Epidermal melanocyte (primary cell): ENCODE results near the gene ANO10.

Experiments
- DNase-seq: peaks from one replicate; pipeline ENCODE4 v3.0.0; 2011; ENCODE audit warnings: low spot score; ENCODE audit not compliant: insufficient read length

Gene ANO10

GRCh38 chr3:43423639-43424038 lies 198.2 kb downstream of the ANO10 start:
- no peak for DNase-seq

GRCh38 chr3:43423142-43423541 lies 198.7 kb downstream of the ANO10 start:
- no peak for DNase-seq

GRCh38 chr3:43418601-43419272 lies 203.1 kb downstream of the ANO10 start:
- no peak for DNase-seq

GRCh38 chr3:43417133-43417532 lies 204.7 kb downstream of the ANO10 start:
- DNase-seq = no peak

- DNase-seq = no peak
Observed at GRCh38 chr3:43415088-43415487, 206.7 kb downstream of the ANO10 start.

- DNase-seq = no peak
Observed at GRCh38 chr3:43413676-43414368, 208.0 kb downstream of the ANO10 start.

- no peak for DNase-seq
Observed at GRCh38 chr3:43411429-43411828, 210.4 kb downstream of the ANO10 start.

GRCh38 chr3:43410592-43410991 lies 211.2 kb downstream of the ANO10 start:
- no peak for DNase-seq

GRCh38 chr3:43409506-43409905 lies 212.3 kb downstream of the ANO10 start:
- no peak for DNase-seq

GRCh38 chr3:43406643-43407023 lies 215.2 kb downstream of the ANO10 start:
- no peak for DNase-seq

GRCh38 chr3:43405888-43406642 lies 215.7 kb downstream of the ANO10 start:
- DNase-seq = no peak

- DNase-seq = peak; percentile 38
Observed at GRCh38 chr3:43400781-43401730, 220.8 kb downstream of the ANO10 start.

GRCh38 chr3:43400167-43400566 lies 221.6 kb downstream of the ANO10 start:
- no peak for DNase-seq

- DNase-seq = no peak
Observed at GRCh38 chr3:43399034-43399433, 222.8 kb downstream of the ANO10 start.

GRCh38 chr3:43394041-43394554 lies 227.7 kb downstream of the ANO10 start:
- DNase-seq = no peak

- DNase-seq = no peak
Observed at GRCh38 chr3:43391621-43392020, 230.2 kb downstream of the ANO10 start.

GRCh38 chr3:43390255-43390588 lies 231.6 kb downstream of the ANO10 start:
- no peak for DNase-seq

GRCh38 chr3:43389388-43390254 lies 232.2 kb downstream of the ANO10 start:
- DNase-seq = no peak

GRCh38 chr3:43388915-43389314 lies 232.9 kb downstream of the ANO10 start:
- DNase-seq = no peak

- no peak for DNase-seq
Observed at GRCh38 chr3:43388175-43388574, 233.6 kb downstream of the ANO10 start.
